Dermis microvascular lymphatic vessel endothelial cell (primary cell): ENCODE results near the gene JAKMIP1. TPM values are rescaled to one million over a fixed set of nuclear protein-coding genes. Genes with fewer than 3 reads are reported as not detected.

ENCODE experiments used
- DNase-seq, 2 donors: peaks; one replicate each; pipeline versions ENCODE4 v3.0.0 to v3.0.0-alpha.2; 2010; ENCODE audit warnings: low read depth in 2 of 2
- total RNA-seq: library from RNA; depleted of rRNA; stranded (reverse); fragments of >200 nt; gene quantifications from 2 replicates; pipeline ENCODE4 v1.2.1, GENCODE V29; 2014

Gene JAKMIP1
- total RNA-seq, 1 donor from 2014 or later = not detected

GRCh38 chr4:6068986-6069385 is 131.4 kb downstream of the JAKMIP1 start:
- no peak for DNase-seq

- DNase-seq = no peak
These were observed 134.3 kb downstream of the JAKMIP1 start for GRCh38 chr4:6065934-6066590.

- DNase-seq = no peak
These were observed 135.2 kb downstream of the JAKMIP1 start for GRCh38 chr4:6065166-6065565.

- DNase-seq = no peak
These were observed 136.0 kb downstream of the JAKMIP1 start for GRCh38 chr4:6064383-6064782.

GRCh38 chr4:6063684-6064083 is 136.7 kb downstream of the JAKMIP1 start:
- no peak for DNase-seq

GRCh38 chr4:6062133-6062532 is 138.2 kb downstream of the JAKMIP1 start:
- DNase-seq = no peak

- no peak for DNase-seq
These were observed 141.0 kb downstream of the JAKMIP1 start for GRCh38 chr4:6059375-6059805.

- no peak for DNase-seq
These were observed 141.6 kb downstream of the JAKMIP1 start for GRCh38 chr4:6058531-6059374.

- no peak for DNase-seq
These were observed 143.2 kb downstream of the JAKMIP1 start for GRCh38 chr4:6056976-6057766.

GRCh38 chr4:6055436-6055835 is 144.9 kb downstream of the JAKMIP1 start:
- DNase-seq = no peak

- DNase-seq = no peak
These were observed 145.3 kb downstream of the JAKMIP1 start for GRCh38 chr4:6055030-6055429.

- DNase-seq = no peak
These were observed 146.0 kb downstream of the JAKMIP1 start for GRCh38 chr4:6054162-6054922.

- DNase-seq = no peak
These were observed 147.7 kb downstream of the JAKMIP1 start for GRCh38 chr4:6052679-6053078.

GRCh38 chr4:6050551-6050950 is 149.8 kb downstream of the JAKMIP1 start:
- DNase-seq = no peak

- no peak for DNase-seq
These were observed 150.4 kb downstream of the JAKMIP1 start for GRCh38 chr4:6049985-6050384.

GRCh38 chr4:6049278-6049677 is 151.1 kb downstream of the JAKMIP1 start:
- DNase-seq = no peak

- DNase-seq = no peak
These were observed 151.8 kb downstream of the JAKMIP1 start for GRCh38 chr4:6048537-6048936.

GRCh38 chr4:6047130-6047673 is 153.1 kb downstream of the JAKMIP1 start:
- no peak for DNase-seq

GRCh38 chr4:6046526-6047129 is 153.7 kb downstream of the JAKMIP1 start:
- no peak for DNase-seq

GRCh38 chr4:6044805-6045204 is 155.5 kb downstream of the JAKMIP1 start:
- no peak for DNase-seq

- no peak for DNase-seq
These were observed 156.1 kb downstream of the JAKMIP1 start for GRCh38 chr4:6044276-6044675.
